IPS-18c (cell line): ENCODE data around the gene FPR3.

Experiments
- H3K4me3 ChIP-seq: 2 replicates; pipeline ENCODE4 v1.7.0; 2013; ENCODE audit warnings: low read depth, mild to moderate bottlenecking, low read length, moderate library complexity; ENCODE audit not compliant: insufficient read depth
- H3K9me3 ChIP-seq: one replicate; pipeline ENCODE4 v1.6.1; 2013; ENCODE audit warnings: mild to moderate bottlenecking, low read length, moderate library complexity; ENCODE audit not compliant: control insufficient read depth, insufficient read depth

The FPR3 gene

DNA sequence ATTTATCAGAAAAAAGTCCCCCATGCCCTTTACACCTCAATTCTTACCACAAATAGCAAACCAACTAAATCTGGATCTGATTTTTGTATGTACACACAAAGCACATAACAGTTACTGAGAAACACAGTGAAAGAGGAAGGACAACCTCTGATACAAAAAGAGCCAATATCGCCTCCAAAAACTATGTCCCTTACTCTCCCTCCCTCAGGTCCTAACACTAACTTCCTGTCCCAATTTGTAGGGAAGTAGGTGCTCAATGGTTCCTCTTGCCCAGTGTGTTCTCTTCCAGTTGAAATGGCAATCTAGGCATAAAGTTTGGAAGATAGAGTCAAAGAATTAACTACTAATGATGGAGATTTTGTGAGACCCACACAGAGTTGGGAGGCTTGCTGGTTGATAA is 15.8 kb upstream of the FPR3 start:
- H3K9me3 ChIP-seq, result no peaks in the 10 kb centered on the region
- H3K4me3 ChIP-seq, result no peak overlapping the region

DNA sequence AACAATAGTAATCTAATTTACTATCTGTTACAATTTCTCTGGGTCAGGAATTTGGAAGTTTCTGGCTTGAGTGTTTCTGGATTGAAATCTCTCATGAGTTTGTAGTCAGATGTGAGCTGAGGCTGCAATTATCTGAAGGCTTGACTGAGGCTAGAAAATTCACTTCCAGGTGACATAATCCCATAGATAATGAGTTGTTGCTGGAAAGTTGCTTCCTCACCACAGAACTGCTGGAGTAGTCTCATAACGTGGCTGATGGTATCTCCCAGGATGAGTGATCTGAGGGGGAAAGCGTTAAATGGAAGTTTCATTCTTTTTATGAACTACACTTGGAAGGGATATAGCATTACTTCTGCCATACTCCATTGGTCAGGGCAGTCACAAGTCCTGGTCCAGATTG is 15.3 kb upstream of the FPR3 start:
- Histone ChIP-seq H3K9me3 (no peaks in the 10 kb centered on the region), H3K4me3 (no peak overlapping the region)

- Histone ChIP-seq H3K9me3 (no peaks in the 10 kb centered on the region), H3K4me3 (no peak overlapping the region)
These were observed 14.7 kb upstream of the FPR3 start for GRCh38 chr19:51780270-51780669.

- Histone ChIP-seq H3K9me3 (no peaks in the 10 kb centered on the region), H3K4me3 (no peak overlapping the region)
These were observed 13.0 kb upstream of the FPR3 start for GRCh38 chr19:51781999-51782398.

DNA sequence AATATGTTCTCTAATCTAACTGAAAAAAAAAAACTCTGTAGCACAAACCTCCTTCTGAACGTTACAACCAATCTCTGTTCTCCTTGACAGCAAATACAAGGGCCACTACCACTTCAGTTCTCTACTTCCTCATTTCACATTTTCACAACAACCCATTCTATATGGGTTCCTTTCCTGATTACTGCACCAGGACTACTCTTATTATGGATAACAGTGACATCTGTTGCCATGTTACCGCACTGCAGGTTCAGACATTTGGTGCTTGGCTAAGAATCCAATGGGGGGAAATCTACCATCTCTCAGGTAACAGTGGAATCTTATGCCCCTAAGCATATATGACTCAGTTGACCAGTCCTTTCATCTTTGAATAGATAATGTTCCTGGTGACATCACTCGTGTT is 11.6 kb upstream of the FPR3 start:
- H3K4me3 ChIP-seq, result no peak overlapping the region

DNA sequence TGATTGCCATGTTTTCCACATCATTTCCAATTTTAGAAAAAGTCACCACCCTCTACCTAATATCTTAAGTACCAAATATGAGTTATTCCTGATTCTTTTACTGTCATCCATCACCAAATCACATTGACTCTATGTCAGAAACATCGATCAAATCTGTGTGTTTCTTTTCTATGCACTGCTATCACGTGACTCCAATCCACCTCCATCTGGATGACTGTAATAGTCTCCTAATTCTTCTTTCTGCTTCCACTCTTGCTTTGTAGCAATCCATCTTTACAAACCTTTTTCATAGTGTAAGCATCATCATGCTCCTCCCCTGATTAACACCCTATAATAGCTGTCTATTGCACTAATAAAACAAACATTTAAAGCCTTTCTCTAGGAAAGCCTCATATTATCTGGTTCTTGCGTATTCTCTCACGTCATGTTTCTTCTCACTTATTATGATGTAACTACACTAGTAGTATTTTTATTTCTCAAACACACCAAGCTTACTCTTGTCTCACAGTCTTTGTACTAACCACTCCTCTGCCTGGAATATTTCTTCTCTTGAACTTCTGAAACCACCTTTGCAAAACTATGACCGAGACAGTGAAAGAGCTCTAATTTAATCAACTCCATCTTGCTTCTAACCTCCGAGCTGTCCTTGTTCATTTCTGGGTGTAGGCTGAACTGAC is 10.7 kb upstream of the FPR3 start:
- H3K4me3 ChIP-seq, result no peak overlapping the region

More for the DNA sequence above, 11.6 kb upstream of the FPR3 start:
- no peaks in the 10 kb centered on the region for H3K9me3 ChIP-seq

GRCh38 chr19:51784922-51785690 is 9.9 kb upstream of the FPR3 start:
- Histone ChIP-seq H3K9me3 (no peaks in the 10 kb centered on the region), H3K4me3 (no peak overlapping the region)

More for the DNA sequence above, 10.7 kb upstream of the FPR3 start:
- no peaks in the 10 kb centered on the region for H3K9me3 ChIP-seq

GRCh38 chr19:51786646-51787494 is 8.1 kb upstream of the FPR3 start:
- Histone ChIP-seq H3K4me3 (no peak overlapping the region), H3K9me3 (no peaks in the 10 kb centered on the region)

GRCh38 chr19:51788029-51788428 is 6.9 kb upstream of the FPR3 start:
- H3K9me3 ChIP-seq, result no peaks in the 10 kb centered on the region
- no peak overlapping the region for H3K4me3 ChIP-seq

- no peaks in the 10 kb centered on the region for H3K9me3 ChIP-seq
- no peak overlapping the region for H3K4me3 ChIP-seq
These were observed 5.7 kb upstream of the FPR3 start for GRCh38 chr19:51789061-51789795.

- no peaks in the 10 kb centered on the region for H3K9me3 ChIP-seq
- no peak overlapping the region for H3K4me3 ChIP-seq
These were observed 2.0 kb upstream of the FPR3 start for GRCh38 chr19:51792932-51793331.

- H3K9me3 ChIP-seq, result no peaks in the 10 kb centered on the region
These were observed 963 bp upstream of the FPR3 start for GRCh38 chr19:51793994-51794393.

DNA sequence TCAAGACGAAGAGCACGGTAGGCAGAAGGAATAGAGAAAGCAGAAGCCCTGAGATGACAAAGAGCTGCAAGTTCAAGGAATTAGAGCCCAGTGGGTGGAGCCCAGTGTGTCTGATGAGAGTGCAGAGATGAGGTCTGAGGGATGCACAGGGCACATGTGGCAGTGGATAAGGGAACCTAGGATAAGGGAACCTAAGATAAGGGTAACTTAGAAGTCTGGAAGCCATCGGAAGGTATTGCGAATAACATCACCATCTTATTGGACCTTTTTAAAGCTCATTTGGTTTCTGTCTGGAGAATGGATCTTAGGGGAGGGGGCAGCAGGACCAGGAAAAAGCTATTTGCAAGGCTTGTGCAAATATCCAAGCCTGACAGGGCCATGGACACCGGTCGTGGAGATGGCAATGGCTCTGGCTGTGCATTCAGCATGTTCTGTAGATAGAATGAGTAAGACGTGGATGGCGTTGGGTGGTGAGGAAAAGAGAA is 1.3 kb downstream of the FPR3 start:
- Histone ChIP-seq H3K4me3 (no peak overlapping the region), H3K9me3 (no peaks in the 10 kb centered on the region)

More at GRCh38 chr19:51793994-51794393, 963 bp upstream of the FPR3 start:
- no peak overlapping the region for H3K4me3 ChIP-seq

DNA sequence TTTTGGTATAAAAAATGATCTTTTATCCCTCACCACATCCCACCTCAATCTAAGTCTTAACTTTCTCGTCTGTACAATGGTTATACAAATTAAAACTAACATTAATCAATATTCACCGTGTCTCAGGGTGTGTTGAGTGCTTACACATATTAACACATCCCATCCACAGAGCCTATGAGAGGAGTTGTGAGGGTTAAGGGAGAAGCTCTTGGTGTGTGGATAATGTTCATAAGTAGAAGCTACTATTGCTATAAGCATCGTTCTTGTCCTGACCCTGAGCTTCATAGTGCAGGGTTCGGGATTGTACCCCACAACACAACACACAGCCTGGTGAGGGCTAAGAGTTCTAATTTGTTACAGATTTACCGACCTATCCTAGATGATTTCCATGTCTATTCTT is 2.5 kb downstream of the FPR3 start:
- Histone ChIP-seq H3K9me3 (no peaks in the 10 kb centered on the region), H3K4me3 (no peak overlapping the region)

GRCh38 chr19:51798062-51798461 is 3.1 kb downstream of the FPR3 start:
- H3K9me3 ChIP-seq, result no peaks in the 10 kb centered on the region
- H3K4me3 ChIP-seq, result no peak overlapping the region

DNA sequence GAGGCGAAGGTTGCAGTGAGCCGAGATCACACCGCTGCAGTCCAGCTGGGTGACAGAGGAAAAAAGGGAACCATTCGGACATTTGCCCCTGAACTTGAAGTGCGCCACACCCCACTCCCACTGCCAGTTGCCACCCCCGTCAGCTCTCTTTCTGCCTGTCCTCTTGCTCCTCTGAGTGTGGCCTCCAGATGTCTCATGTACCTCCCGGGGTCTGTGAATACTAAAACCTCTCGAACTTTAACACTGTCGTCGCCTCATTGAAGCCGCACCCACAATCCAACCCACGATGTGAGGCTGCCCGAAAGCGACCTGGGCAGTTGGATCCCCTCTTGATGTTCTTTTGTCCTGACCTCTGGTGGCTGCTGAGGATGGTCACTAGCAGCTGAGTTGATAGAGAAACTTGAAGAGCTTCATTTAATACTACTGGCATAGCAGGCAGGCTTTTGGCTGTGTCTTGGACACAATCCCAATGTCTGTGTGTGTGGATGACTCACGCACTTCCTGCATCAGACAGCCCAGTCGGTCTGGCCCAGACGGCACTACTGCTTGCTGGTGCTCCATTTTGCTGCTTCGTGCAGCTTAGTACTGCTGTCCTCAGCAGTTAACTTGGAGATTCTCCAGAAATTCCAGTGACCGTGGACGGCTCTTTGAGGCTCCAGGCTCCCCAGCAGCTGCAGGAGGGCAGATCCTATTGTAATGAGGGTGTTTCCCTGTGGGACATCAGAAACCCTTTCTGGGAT is 4.2 kb downstream of the FPR3 start:
- no peaks in the 10 kb centered on the region for H3K9me3 ChIP-seq
- H3K4me3 ChIP-seq, result no peak overlapping the region
